Panc1 (cell line): ENCODE results near the gene GRIK1.

ENCODE experiments used
- POLR2AphosphoS5 ChIP-seq: IDR thresholded peaks from 2 replicates; pipeline ENCODE4 v1.6.1; 2012; ENCODE audit warnings: mild to moderate bottlenecking, low read depth, low read length, moderate library complexity
- SIN3A ChIP-seq: IDR thresholded peaks from 2 replicates; pipeline ENCODE4 v1.6.1; 2012; ENCODE audit warnings: low read depth, mild to moderate bottlenecking, low read length, moderate library complexity, borderline replicate concordance; ENCODE audit not compliant: insufficient read depth
- TF ChIP-seq, protein P1 (sequence below): fragments of 450-650 bp; IDR thresholded peaks from 2 replicates; pipeline ENCODE4 v1.5.1; 2017; ENCODE audit warnings: mild to moderate bottlenecking
- TF ChIP-seq, protein P2 (sequence below), 2 experiments: IDR thresholded peaks; 2 replicates each; pipeline ENCODE4 v1.6.1; 2011 to 2012; ENCODE audit warnings: low read depth in 2 of 2, control low read depth in 1 of 2, low read length in 1 of 2, mild to moderate bottlenecking in 1 of 2, moderate library complexity in 1 of 2; ENCODE audit not compliant: insufficient read depth in 1 of 2

DNA sequence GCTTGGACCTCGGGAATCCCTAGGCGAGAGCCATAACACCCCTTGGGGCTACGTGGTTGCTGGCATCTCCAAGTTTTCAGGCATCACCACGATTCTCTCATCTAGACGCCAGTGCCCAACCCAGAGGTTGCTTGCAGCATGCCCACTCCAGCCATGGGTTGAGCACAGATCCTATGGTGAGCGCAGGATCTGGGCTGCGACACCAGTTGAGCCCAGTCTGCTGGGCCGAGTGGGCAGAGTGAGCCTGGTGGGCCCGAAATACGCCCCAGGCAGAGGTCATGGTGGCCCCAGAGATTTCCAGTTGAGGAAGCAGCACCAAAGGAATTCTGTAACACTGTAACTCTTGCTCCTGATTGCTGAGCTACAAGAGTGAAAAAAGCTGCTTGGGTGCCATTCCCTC lies 46.1 kb upstream of the GRIK1 start:
- TF ChIP-seq POLR2AphosphoS5 (no peak), SIN3A (no peak)
- TF ChIP-seq, protein P1, sequence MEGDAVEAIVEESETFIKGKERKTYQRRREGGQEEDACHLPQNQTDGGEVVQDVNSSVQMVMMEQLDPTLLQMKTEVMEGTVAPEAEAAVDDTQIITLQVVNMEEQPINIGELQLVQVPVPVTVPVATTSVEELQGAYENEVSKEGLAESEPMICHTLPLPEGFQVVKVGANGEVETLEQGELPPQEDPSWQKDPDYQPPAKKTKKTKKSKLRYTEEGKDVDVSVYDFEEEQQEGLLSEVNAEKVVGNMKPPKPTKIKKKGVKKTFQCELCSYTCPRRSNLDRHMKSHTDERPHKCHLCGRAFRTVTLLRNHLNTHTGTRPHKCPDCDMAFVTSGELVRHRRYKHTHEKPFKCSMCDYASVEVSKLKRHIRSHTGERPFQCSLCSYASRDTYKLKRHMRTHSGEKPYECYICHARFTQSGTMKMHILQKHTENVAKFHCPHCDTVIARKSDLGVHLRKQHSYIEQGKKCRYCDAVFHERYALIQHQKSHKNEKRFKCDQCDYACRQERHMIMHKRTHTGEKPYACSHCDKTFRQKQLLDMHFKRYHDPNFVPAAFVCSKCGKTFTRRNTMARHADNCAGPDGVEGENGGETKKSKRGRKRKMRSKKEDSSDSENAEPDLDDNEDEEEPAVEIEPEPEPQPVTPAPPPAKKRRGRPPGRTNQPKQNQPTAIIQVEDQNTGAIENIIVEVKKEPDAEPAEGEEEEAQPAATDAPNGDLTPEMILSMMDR: no peak
- TF ChIP-seq, protein P2, sequence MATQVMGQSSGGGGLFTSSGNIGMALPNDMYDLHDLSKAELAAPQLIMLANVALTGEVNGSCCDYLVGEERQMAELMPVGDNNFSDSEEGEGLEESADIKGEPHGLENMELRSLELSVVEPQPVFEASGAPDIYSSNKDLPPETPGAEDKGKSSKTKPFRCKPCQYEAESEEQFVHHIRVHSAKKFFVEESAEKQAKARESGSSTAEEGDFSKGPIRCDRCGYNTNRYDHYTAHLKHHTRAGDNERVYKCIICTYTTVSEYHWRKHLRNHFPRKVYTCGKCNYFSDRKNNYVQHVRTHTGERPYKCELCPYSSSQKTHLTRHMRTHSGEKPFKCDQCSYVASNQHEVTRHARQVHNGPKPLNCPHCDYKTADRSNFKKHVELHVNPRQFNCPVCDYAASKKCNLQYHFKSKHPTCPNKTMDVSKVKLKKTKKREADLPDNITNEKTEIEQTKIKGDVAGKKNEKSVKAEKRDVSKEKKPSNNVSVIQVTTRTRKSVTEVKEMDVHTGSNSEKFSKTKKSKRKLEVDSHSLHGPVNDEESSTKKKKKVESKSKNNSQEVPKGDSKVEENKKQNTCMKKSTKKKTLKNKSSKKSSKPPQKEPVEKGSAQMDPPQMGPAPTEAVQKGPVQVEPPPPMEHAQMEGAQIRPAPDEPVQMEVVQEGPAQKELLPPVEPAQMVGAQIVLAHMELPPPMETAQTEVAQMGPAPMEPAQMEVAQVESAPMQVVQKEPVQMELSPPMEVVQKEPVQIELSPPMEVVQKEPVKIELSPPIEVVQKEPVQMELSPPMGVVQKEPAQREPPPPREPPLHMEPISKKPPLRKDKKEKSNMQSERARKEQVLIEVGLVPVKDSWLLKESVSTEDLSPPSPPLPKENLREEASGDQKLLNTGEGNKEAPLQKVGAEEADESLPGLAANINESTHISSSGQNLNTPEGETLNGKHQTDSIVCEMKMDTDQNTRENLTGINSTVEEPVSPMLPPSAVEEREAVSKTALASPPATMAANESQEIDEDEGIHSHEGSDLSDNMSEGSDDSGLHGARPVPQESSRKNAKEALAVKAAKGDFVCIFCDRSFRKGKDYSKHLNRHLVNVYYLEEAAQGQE (IDR thresholded peaks at IDR 0.05; ENCODE audit: insufficient read depth in 1 of 2, low read depth in 2 of 2, low read length in 1 of 2): no peak
